Measurements from ENCODE around the gene CLIP4. TPM values are rescaled to one million over a fixed set of nuclear protein-coding genes. Genes with fewer than 3 reads are reported as not detected.

CLIP4 gene, protein sequence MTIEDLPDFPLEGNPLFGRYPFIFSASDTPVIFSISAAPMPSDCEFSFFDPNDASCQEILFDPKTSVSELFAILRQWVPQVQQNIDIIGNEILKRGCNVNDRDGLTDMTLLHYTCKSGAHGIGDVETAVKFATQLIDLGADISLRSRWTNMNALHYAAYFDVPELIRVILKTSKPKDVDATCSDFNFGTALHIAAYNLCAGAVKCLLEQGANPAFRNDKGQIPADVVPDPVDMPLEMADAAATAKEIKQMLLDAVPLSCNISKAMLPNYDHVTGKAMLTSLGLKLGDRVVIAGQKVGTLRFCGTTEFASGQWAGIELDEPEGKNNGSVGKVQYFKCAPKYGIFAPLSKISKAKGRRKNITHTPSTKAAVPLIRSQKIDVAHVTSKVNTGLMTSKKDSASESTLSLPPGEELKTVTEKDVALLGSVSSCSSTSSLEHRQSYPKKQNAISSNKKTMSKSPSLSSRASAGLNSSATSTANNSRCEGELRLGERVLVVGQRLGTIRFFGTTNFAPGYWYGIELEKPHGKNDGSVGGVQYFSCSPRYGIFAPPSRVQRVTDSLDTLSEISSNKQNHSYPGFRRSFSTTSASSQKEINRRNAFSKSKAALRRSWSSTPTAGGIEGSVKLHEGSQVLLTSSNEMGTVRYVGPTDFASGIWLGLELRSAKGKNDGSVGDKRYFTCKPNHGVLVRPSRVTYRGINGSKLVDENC
- 61.1 TPM for total RNA-seq
- long read RNA-seq, full-length matches to known transcripts: 78 of 118 reads
- long read RNA-seq, partial matches to known transcripts: 20 of 118 reads
- long read RNA-seq, other reads (novel, unspliced or antisense): 20 of 118 reads

DNA sequence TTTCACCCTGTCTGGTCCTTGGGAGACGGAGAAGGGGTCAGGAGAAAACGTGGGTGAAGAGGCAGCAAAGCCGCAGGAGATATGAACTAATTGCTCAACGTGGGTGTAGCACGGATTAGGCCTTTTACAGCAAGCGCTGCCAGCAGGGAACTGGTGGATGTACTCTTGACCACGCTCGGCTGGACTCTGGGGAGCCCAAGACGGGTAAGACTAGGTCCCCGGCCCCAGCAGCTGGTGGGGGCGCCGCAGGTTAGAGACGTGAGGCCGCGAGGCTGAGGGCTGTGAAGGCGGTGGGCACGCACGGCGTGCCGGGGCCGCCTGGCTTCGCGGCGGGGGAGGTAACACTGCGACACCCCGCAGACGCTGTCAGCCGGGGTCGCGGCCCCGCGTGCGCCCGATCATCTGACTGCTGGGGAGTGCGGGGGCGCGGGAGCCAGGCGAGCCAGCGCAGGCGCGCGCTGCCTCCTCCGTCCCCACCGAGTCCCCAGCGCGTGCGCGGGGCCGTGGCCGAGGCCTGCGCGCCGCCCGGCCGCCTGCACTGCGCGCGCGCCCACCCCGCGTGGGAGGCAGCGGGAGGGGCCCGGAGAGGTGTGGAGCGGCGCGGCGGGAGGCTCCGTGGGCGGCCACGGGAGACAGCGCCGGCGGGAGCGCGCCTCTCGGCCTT is at the start of gene CLIP4:
Gene CLIP4 (plus strand): TSS at position 470 of the 664 bp plus-strand sequence. CDS start 5,974 bp downstream, outside the sequence.
- Histone ChIP-seq H3K36me3 (no peaks in the 10 kb centered on the region), H3K4me3 (peak within 1 kb of the TSS; percentile 70), H3K4me1 (peaks cover 25% of the 10 kb centered on the region), H3K27me3 (no peaks in the 10 kb centered on the region), H3K27ac (peak within 1 kb of the TSS; percentile 92), H3K9me3 (no peaks in the 10 kb centered on the region)
- intact Hi-C loops (cut with DNase I): no loop called here
- TF ChIP-seq, protein P1, sequence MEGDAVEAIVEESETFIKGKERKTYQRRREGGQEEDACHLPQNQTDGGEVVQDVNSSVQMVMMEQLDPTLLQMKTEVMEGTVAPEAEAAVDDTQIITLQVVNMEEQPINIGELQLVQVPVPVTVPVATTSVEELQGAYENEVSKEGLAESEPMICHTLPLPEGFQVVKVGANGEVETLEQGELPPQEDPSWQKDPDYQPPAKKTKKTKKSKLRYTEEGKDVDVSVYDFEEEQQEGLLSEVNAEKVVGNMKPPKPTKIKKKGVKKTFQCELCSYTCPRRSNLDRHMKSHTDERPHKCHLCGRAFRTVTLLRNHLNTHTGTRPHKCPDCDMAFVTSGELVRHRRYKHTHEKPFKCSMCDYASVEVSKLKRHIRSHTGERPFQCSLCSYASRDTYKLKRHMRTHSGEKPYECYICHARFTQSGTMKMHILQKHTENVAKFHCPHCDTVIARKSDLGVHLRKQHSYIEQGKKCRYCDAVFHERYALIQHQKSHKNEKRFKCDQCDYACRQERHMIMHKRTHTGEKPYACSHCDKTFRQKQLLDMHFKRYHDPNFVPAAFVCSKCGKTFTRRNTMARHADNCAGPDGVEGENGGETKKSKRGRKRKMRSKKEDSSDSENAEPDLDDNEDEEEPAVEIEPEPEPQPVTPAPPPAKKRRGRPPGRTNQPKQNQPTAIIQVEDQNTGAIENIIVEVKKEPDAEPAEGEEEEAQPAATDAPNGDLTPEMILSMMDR (IDR thresholded peaks at IDR 0.05): no peak
- ATAC-seq: peak; percentile 87
- DNase-seq: peak; percentile 90

DNA sequence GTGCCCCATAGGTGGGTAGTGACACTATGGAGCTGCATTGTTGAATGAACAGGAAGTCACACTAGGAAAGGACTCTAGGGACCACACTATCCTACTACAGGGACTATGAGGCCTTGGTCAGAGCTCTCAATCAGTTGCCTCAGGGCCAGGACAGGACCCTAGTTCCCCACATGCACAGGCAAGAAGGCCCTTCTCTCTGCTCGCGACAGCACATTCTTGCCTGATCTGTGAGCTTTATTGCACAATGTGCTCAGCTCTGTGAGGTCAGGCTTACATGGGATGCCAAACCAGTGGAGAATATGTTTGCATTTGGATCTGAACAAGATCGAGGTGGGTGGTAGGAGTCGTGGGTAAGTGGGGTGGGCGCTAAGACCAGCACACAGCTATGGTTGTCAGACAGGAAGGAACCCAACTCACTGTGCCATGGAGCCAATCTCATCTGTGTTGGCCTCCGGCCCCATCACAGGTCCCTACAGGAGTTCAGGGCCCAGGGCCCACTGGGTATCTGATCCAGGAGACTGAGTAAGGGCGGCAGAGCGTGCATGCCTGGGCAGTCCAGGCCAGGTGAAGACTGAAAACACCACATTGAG is 48.8 kb upstream of the CLIP4 start:
- intact Hi-C loops (cut with DNase I): no loop called here
- no peaks in the 10 kb centered on the region for H3K36me3 ChIP-seq

DNA sequence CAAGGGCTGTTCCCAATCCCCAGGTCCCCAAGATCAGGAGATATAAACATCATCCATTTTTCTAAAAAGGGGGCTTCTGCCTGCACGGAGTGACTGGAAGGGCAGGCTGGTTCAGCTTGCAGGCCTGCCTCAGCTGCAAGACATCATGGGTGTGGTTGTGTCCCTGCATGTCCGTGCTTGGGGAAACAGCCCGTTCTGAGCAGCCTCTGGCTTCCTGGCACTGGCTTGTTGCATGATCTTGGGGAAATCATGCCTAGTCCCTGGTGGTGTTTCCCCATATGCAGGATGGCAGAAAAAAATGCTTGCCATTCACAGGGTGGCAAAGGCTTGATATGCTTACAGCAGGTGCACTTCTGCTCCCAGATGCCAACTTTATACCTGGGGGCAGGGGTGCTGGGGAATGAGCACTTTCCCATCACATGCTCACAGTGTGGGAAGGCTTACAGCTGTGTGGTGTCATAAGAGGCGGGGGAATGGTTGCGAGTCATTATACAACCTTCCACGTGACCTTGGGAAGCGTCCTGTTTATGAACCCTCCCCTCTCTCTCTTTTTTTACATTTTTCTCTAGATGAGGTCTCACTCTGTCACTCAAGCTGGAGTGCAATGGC is 48.1 kb upstream of the CLIP4 start:
- DNase-seq (no peak), ATAC-seq (peak; percentile 59)
- H3K4me3 ChIP-seq: no peak overlapping the region
- H3K27ac ChIP-seq: no peak overlapping the region
- peaks cover 7% of the 10 kb centered on the region for H3K4me1 ChIP-seq
- intact Hi-C loops (cut with DNase I): no loop called here
- TF ChIP-seq, protein P1 (IDR thresholded peaks at IDR 0.05): no peak
- H3K27me3 ChIP-seq: no peaks in the 10 kb centered on the region
- no peaks in the 10 kb centered on the region for H3K36me3 ChIP-seq
- no peaks in the 10 kb centered on the region for H3K9me3 ChIP-seq

More for the DNA sequence above, 48.8 kb upstream of the CLIP4 start:
- Histone ChIP-seq H3K27ac (no peak overlapping the region), H3K27me3 (no peaks in the 10 kb centered on the region), H3K4me3 (no peak overlapping the region), H3K4me1 (peaks cover 7% of the 10 kb centered on the region), H3K9me3 (no peaks in the 10 kb centered on the region)
- TF ChIP-seq, protein P1 (IDR thresholded peaks at IDR 0.05): no peak
- DNase-seq (no peak), ATAC-seq (peak; percentile 48)

DNA sequence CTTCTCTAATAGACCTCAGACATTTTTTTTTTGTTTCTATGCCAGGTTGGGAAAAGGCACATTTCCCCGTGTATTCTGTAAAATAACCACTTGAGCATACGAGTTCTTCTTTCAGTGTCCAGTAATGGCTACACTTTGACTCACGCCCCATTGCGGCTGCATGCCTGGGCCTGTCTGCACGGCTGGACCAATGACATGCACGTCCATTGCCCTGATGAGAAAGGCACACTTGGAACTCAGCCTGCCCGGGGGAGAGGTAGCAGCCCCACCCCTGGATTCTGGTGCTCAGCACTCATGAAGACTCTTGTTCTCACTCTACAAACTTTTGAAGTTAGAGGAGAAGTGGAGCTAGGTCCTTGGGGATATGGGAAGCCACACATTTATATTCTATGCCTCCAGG is 46.7 kb upstream of the CLIP4 start:
- intact Hi-C loops (cut with DNase I): no loop called here
- Histone ChIP-seq H3K27me3 (no peaks in the 10 kb centered on the region), H3K36me3 (no peaks in the 10 kb centered on the region), H3K4me3 (no peak overlapping the region), H3K27ac (no peak overlapping the region), H3K9me3 (no peaks in the 10 kb centered on the region), H3K4me1 (peaks cover 3% of the 10 kb centered on the region)
- TF ChIP-seq, protein P1 (IDR thresholded peaks at IDR 0.05): no peak
- ATAC-seq: peak; percentile 66
- DNase-seq: no peak

DNA sequence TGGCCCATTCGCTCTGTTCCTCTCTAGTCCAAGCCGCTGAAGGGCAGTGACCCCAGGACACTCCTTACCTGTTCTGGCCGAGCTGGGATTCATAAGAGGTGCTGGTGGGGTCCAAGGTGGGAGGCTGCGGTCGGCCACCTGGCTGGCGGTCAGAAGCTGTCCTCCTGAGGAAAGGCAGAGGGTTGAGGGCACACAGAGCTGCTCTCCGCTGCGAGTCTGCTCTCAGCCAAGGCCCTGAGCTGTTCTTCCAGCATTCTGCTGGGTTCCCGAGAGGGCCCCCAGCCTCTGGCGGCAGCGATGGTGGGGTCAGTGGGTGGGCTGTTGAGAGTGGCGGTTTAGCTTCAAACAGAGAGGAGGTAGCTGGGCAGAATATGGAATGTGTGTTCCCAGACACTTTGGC is 44.7 kb upstream of the CLIP4 start:
- no peaks in the 10 kb centered on the region for H3K36me3 ChIP-seq
- ATAC-seq: no peak
- no peak overlapping the region for H3K4me3 ChIP-seq
- no peak for DNase-seq
- TF ChIP-seq, protein P1 (IDR thresholded peaks at IDR 0.05): no peak
- intact Hi-C loops (cut with DNase I): no loop called here
- no peaks in the 10 kb centered on the region for H3K9me3 ChIP-seq
- no peaks in the 10 kb centered on the region for H3K27me3 ChIP-seq
- H3K4me1 ChIP-seq: peaks cover 3% of the 10 kb centered on the region
- no peak overlapping the region for H3K27ac ChIP-seq
